WI38 (cell line): ENCODE data around the gene SPHK1.

Experiments
- H3K4me3 ChIP-seq: 2 replicates; pipeline ENCODE4 v1.5.1; 2011; ENCODE audit warnings: low read depth, mild to moderate bottlenecking, control low read depth, low read length
- TF ChIP-seq, protein P1 (sequence below): IDR thresholded peaks from 2 replicates; pipeline ENCODE4 v1.5.1; 2012; ENCODE audit warnings: low read depth, mild to moderate bottlenecking, control low read depth, low read length

SPHK1 gene

DNA sequence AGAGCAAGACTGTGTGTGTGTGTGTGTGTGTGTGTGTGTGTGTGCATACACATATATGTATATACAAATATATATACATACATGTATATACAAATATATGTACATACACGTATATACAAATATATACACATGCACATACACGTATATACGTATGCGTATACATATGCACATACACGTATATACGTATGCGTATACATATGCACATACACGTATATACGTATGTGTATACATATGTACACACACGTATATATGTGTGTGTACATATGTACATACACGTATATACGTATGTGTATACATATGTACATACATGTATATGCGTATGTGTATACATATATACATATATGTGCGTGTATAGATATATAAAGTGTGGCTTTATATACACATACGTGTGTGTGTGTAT is 31.4 kb downstream of the SPHK1 start:
- H3K4me3 ChIP-seq = no peak overlapping the region
- TF ChIP-seq, protein P1, sequence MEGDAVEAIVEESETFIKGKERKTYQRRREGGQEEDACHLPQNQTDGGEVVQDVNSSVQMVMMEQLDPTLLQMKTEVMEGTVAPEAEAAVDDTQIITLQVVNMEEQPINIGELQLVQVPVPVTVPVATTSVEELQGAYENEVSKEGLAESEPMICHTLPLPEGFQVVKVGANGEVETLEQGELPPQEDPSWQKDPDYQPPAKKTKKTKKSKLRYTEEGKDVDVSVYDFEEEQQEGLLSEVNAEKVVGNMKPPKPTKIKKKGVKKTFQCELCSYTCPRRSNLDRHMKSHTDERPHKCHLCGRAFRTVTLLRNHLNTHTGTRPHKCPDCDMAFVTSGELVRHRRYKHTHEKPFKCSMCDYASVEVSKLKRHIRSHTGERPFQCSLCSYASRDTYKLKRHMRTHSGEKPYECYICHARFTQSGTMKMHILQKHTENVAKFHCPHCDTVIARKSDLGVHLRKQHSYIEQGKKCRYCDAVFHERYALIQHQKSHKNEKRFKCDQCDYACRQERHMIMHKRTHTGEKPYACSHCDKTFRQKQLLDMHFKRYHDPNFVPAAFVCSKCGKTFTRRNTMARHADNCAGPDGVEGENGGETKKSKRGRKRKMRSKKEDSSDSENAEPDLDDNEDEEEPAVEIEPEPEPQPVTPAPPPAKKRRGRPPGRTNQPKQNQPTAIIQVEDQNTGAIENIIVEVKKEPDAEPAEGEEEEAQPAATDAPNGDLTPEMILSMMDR = no peak

DNA sequence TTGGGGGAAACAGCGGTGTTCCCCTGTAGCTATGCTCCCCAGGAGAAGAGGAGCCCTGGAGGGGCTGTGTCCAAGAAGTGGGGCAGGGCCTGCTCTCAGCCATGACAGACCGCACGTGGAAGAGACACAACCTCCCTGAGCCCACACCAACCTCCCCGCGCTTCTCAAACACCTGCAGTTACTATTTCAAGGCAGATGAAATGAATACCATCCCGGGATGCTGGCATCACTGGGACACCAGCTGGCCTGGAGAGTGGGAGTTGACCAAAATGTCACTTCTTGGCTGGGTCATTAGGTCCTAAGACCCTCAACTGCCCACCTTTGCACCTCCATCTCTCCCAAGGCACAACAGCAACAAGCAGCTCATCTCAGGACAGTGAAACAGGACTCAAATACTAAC is 32.0 kb downstream of the SPHK1 start:
- TF ChIP-seq, protein P1 = no peak
- no peak overlapping the region for H3K4me3 ChIP-seq

DNA sequence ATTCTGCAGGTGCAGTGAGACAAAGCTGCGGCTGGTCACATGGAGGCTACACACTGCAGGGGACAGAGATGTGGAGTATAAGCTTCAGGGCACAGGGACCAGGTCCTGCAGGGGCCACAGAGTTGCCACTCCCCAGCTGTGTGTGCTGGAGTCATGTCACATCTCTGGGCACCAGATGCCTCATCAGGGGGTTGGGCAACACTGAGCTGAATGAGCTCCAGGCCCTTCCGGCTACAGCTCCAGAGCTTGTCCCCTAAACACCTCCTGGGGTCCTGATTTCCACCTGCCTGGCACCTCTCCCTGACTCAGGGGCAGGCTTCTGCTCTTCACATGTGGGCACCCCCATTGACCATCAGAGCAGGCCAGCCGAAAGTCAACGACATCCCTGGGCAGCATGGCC is 32.5 kb downstream of the SPHK1 start:
- TF ChIP-seq, protein P1 = no peak
- H3K4me3 ChIP-seq = no peak overlapping the region

DNA sequence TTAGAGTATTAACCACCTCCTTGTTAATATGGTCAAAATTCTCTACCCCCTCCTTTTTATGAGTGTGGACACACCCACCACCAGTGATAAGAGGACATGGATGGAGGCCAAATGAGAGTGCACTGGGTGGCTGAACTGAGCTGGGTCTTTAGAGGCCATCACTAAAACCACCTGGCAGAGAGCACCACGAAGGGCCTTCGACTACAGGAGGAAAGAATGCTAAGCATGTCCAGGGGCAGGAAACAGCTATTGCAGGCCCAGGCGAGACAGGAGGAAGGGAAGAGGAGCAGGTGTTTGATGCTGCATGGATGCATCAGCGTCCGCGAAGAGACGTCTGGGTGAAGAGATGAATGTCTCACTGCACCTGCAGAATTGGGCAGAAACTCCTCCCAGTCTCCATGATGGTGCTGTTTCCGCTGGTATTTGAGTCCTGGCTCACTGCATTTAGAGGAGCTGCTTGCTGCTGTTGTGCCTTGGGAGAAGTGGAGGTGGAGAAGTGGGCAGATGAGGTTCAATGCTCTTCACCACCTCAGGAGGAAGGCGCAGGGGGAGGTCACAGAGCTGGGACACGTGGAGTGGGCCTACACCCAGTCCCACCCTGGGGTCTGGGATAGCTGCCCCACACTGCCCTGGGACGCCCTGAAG is 33.2 kb downstream of the SPHK1 start:
- no peak overlapping the region for H3K4me3 ChIP-seq
- TF ChIP-seq, protein P1 = no peak

DNA sequence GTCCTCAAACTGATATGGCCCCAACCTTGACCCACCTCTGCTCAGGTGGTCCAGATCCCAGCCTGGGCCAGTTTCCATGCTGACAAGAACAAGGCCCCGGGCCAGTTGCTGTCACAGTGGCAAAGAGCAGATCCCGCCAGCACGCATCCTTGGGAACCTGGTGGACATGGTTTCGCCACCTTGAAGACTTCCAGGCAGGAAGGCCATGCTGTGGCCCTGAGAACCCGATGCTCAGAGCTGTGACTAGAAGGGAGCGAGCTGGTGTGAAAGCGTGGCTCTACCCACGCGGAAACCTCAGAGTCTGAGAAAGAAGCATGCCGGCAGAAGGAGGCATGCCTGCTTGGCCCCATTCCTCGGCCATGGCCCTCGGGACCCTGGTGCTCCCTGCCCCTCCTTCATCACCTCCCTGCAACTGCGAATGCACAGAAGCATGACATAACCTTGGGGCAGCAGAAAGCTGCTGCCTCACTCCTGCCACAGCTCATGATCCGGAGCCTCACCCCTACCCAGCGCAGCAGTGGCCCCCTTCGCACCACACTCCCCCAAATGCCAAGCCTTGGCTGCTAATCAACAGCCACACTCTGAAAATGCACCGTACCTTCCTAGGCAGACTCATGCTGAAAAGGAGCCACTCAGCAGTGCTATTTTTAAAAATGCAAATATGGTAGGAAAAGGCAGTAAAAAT is 35.3 kb downstream of the SPHK1 start:
- TF ChIP-seq, protein P1 = no peak
- no peak overlapping the region for H3K4me3 ChIP-seq

DNA sequence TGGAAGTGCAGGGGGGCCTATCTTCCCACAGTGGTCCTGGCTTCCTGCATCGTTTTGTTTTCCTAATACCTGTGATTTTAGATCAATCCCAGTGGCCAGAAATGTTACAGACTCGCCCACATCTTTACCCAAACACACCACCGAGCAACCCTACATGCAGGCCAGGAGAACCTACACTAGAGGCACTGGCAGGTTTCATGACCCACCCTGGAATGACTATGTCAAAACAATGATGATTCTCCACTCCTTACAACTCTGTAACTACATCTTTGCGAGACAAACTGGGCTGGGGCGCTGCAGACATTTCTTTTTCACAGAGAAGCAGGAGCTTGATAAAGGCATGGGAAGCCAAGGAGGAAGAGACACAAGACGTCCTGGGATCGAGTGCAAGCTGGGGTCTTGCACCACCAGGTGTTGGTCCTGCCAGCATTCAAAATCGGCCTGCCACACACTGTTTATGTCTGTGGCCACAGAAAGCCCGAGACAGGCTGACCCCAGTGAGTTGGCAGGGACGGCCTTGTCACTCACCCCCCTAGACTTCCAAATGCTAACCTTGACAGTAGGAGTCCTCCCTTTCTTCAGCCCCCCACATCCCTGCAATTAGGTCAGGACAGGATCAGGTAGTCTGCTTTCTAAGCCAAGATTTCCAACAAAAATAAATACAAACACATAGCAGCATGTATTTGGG is 36.1 kb downstream of the SPHK1 start:
- no peak overlapping the region for H3K4me3 ChIP-seq
- TF ChIP-seq, protein P1 = no peak

DNA sequence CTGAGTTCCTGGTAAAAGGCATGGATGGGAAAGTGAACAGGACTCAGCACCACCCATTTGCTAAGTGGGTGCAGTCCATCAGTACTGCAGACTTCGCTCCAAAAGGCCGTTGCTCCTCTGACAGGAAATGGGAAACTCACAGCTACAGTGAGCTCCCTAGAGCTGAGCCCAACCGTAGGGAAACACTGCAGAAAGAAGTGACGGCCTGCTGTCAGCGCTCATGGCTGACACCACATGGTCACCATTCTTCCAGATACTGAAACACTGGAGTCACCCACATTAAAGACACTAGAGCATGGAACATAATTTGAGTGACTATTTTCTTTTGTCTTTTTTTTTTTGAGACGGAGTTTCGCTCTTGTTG is 36.6 kb downstream of the SPHK1 start:
- no peak overlapping the region for H3K4me3 ChIP-seq
- TF ChIP-seq, protein P1 = no peak
